Breast epithelium (tissue), 4 donors: Measurements from ENCODE around the gene NR2F1. TPM values are rescaled to one million over a fixed set of nuclear protein-coding genes. Genes with fewer than 3 reads are reported as not detected.

Experiments used
- DNase-seq, 2 donors: peaks; one replicate each; pipeline ENCODE4 v3.0.0-alpha.2; 2019; ENCODE audit warnings: low spot score in 2 of 2
- H3K27ac ChIP-seq, 2 donors: fragments of 200-600 bp; sonication (generic) in 1 of 2; one replicate each; pipeline ENCODE4 v1.5.1; 2016 to 2019; ENCODE audit warnings: mild to moderate bottlenecking in 1 of 2
- H3K27me3 ChIP-seq, 2 donors: fragments of 200-600 bp; sonication (generic) in 1 of 2; one replicate each; pipeline versions ENCODE4 v1.5.1 to v1.6.0; 2017 to 2019; ENCODE audit warnings: control low read depth in 1 of 2, mild to moderate bottlenecking in 1 of 2
- H3K36me3 ChIP-seq: fragments of 200-600 bp; one replicate; pipeline ENCODE4 v1.5.1; 2019
- H3K4me1 ChIP-seq, 2 donors: fragments of 200-600 bp; sonication (generic); one replicate each; pipeline ENCODE4 v1.5.1; 2016 to 2019; ENCODE audit warnings: control low read depth in 1 of 2
- H3K4me3 ChIP-seq, 3 donors: fragments of 200-600 bp; sonication (generic); 1 replicate in 2 of 3; 2 replicates in 1 of 3; pipeline ENCODE4 v1.5.1; 2016 to 2019; ENCODE audit warnings: mild to moderate bottlenecking in 3 of 3, moderate library complexity in 2 of 3
- H3K9me3 ChIP-seq, 2 donors: fragments of 200-600 bp; sonication (generic) in 1 of 2; one replicate each; pipeline ENCODE4 v1.5.1; 2016 to 2019; ENCODE audit warnings: control low read depth in 1 of 2
- CTCF ChIP-seq, 3 donors: fragments of 450-650 bp; IDR thresholded peaks; one replicate each; pipeline ENCODE4 v1.5.1; 2016 to 2017; ENCODE audit warnings: antibody characterized with exemption in 3 of 3, mild to moderate bottlenecking in 3 of 3, moderate library complexity in 3 of 3
- POLR2A ChIP-seq: fragments of 450-650 bp; IDR thresholded peaks from one replicate; pipeline ENCODE4 v1.6.1; 2016; ENCODE audit warnings: antibody characterized with exemption, mild to moderate bottlenecking, moderate library complexity
- POLR2AphosphoS5 ChIP-seq, 3 donors: sonication (generic); formaldehyde crosslinking; IDR thresholded peaks; one replicate each; pipeline ENCODE4 v1.6.1; 2017; ENCODE audit warnings: antibody characterized with exemption in 3 of 3
- intact Hi-C: fragments of 100-400 bp; cut with DNase I; formaldehyde crosslinking; loops from one replicate; pipeline ENCODE4 v1.15.1; 2023; ENCODE audit warnings: low total_unique reads
- total RNA-seq, 3 donors: library from RNA; depleted of rRNA; stranded (reverse); fragments of >200 nt; gene quantifications; one replicate each; pipeline ENCODE4 v1.1.0, GENCODE V29; 2016

Gene NR2F1
- total RNA-seq, 3 donors from 2014 or later = 4.6 to 63.6 (median 59.1) TPM

GRCh38 chr5:93601802-93602155 is 18.8 kb downstream of the NR2F1 start:
- H3K4me1 ChIP-seq = no peaks in the 10 kb centered on the region
- H3K27ac ChIP-seq = no peak overlapping the region
- no peak for TF ChIP-seq CTCF (IDR thresholded peaks at IDR 0.05)
- no peak for TF ChIP-seq POLR2A
- TF ChIP-seq POLR2AphosphoS5 (IDR thresholded peaks at IDR 0.05) = no peak
- H3K27me3 ChIP-seq = peaks cover 0 to 91% of the 10 kb centered on the region in 2 donors
- intact Hi-C loops = no loop called here
- no peak for DNase-seq
- no peak overlapping the region for H3K4me3 ChIP-seq
- H3K36me3 ChIP-seq = no peaks in the 10 kb centered on the region
- H3K9me3 ChIP-seq = no peaks in the 10 kb centered on the region

GRCh38 chr5:93602241-93603077 is 19.4 kb downstream of the NR2F1 start:
- intact Hi-C loops = no loop called here
- Histone ChIP-seq H3K27me3 (peaks cover 0 to 91% of the 10 kb centered on the region in 2 donors), H3K27ac (no peak overlapping the region), H3K4me3 (no peak overlapping the region), H3K36me3 (no peaks in the 10 kb centered on the region), H3K4me1 (no peaks in the 10 kb centered on the region), H3K9me3 (no peaks in the 10 kb centered on the region)
- no peak for DNase-seq
- TF ChIP-seq POLR2A (no peak), POLR2AphosphoS5 (IDR thresholded peaks at IDR 0.05) (no peak)

- peak overlapping the region in 2 of 3 donors; percentile 46 to 58 for H3K4me3 ChIP-seq
- intact Hi-C loops = no loop called here
- no peaks in the 10 kb centered on the region for H3K9me3 ChIP-seq
- no peak for DNase-seq
- no peak for TF ChIP-seq POLR2A
- TF ChIP-seq POLR2AphosphoS5 (IDR thresholded peaks at IDR 0.05) = no peak
- TF ChIP-seq CTCF (IDR thresholded peaks at IDR 0.05) = no peak
- peaks cover 0 to 91% of the 10 kb centered on the region in 2 donors for H3K27me3 ChIP-seq
- peak overlapping the region in 1 of 2 donors; percentile 71 for H3K27ac ChIP-seq
- H3K36me3 ChIP-seq = no peaks in the 10 kb centered on the region
- H3K4me1 ChIP-seq = no peaks in the 10 kb centered on the region
Observed at GRCh38 chr5:93603078-93603792, 20.2 kb downstream of the NR2F1 start.

GRCh38 chr5:93603793-93604643 is 21.0 kb downstream of the NR2F1 start:
- Histone ChIP-seq H3K4me1 (no peaks in the 10 kb centered on the region), H3K27me3 (peaks cover 0 to 85% of the 10 kb centered on the region in 2 donors), H3K4me3 (peak overlapping the region in 2 of 3 donors; percentile 46 to 58), H3K9me3 (no peaks in the 10 kb centered on the region), H3K36me3 (no peaks in the 10 kb centered on the region), H3K27ac (peak overlapping the region; percentile 14 to 71)
- intact Hi-C loops = no loop called here
- no peak for TF ChIP-seq CTCF (IDR thresholded peaks at IDR 0.05)
- DNase-seq = no peak

GRCh38 chr5:93604644-93605515 is 21.9 kb downstream of the NR2F1 start:
- TF ChIP-seq CTCF (IDR thresholded peaks at IDR 0.05) (no peak), POLR2AphosphoS5 (IDR thresholded peaks at IDR 0.05) (no peak)
- H3K4me3 ChIP-seq = peak overlapping the region in 2 of 3 donors; percentile 46 to 58
- DNase-seq = no peak
- H3K27ac ChIP-seq = no peak overlapping the region
- H3K36me3 ChIP-seq = no peaks in the 10 kb centered on the region
- H3K27me3 ChIP-seq = peaks cover 0 to 85% of the 10 kb centered on the region in 2 donors
- intact Hi-C loops = no loop called here
- no peaks in the 10 kb centered on the region for H3K9me3 ChIP-seq
- H3K4me1 ChIP-seq = no peaks in the 10 kb centered on the region
